DLD1 (cell line): Measurements from ENCODE around the gene TRDN.
"Not testable (repeated sequence)": the region's sequence is repeated elsewhere in the genome, so short reads cannot be mapped to it uniquely, and the experiment has no call there.

Experiments used
- in situ Hi-C: cut with HindIII; loops from 2 replicates; pipeline ENCODE4 v1.10.0; 2017; ENCODE audit warnings: low sequenced_read_pairs

TRDN gene

GRCh38 chr6:123632641-123633040 lies 4.1 kb downstream of the TRDN start:
- in situ Hi-C loops, result no loop called here

GRCh38 chr6:123629258-123629941 lies 7.3 kb downstream of the TRDN start:
- in situ Hi-C loops, result no loop called here

GRCh38 chr6:123625696-123626095 lies 11.1 kb downstream of the TRDN start:
- in situ Hi-C loops, result no loop called here

- in situ Hi-C loops, result no loop called here
These were observed 14.0 kb downstream of the TRDN start for GRCh38 chr6:123622780-123623179.

GRCh38 chr6:123619156-123619555 lies 17.6 kb downstream of the TRDN start:
- in situ Hi-C loops, result no loop called here

GRCh38 chr6:123616942-123617341 lies 19.8 kb downstream of the TRDN start:
- in situ Hi-C loops, result no loop called here

GRCh38 chr6:123616016-123616415 lies 20.7 kb downstream of the TRDN start:
- in situ Hi-C loops, result no loop called here

- in situ Hi-C loops, result no loop called here
These were observed 26.0 kb downstream of the TRDN start for GRCh38 chr6:123610779-123611178.

GRCh38 chr6:123604067-123604466 lies 32.7 kb downstream of the TRDN start:
- in situ Hi-C loops, result no loop called here

- in situ Hi-C loops, result no loop called here
These were observed 38.7 kb downstream of the TRDN start for GRCh38 chr6:123598011-123598410.

- in situ Hi-C loops, result no loop called here
These were observed 42.0 kb downstream of the TRDN start for GRCh38 chr6:123594776-123595175.

GRCh38 chr6:123592426-123592825 lies 44.3 kb downstream of the TRDN start:
- in situ Hi-C loops, result no loop called here

GRCh38 chr6:123589973-123590372 lies 46.8 kb downstream of the TRDN start:
- in situ Hi-C loops, result no loop called here

- in situ Hi-C loops, result no loop called here
These were observed 47.4 kb downstream of the TRDN start for GRCh38 chr6:123589317-123589716.

GRCh38 chr6:123588546-123588895 lies 48.2 kb downstream of the TRDN start:
- in situ Hi-C loops, result no loop called here

GRCh38 chr6:123587838-123588545 lies 48.8 kb downstream of the TRDN start:
- in situ Hi-C loops, result no loop called here

GRCh38 chr6:123587407-123587806 lies 49.3 kb downstream of the TRDN start:
- in situ Hi-C loops, result not testable (repeated sequence)

GRCh38 chr6:123580331-123580730 lies 56.4 kb downstream of the TRDN start:
- in situ Hi-C loops, result no loop called here

- in situ Hi-C loops, result no loop called here
These were observed 61.6 kb downstream of the TRDN start for GRCh38 chr6:123575188-123575587.

- in situ Hi-C loops, result no loop called here
These were observed 65.7 kb downstream of the TRDN start for GRCh38 chr6:123570813-123571684.

- in situ Hi-C loops, result no loop called here
These were observed 67.2 kb downstream of the TRDN start for GRCh38 chr6:123569575-123569974.

GRCh38 chr6:123565529-123565928 lies 71.2 kb downstream of the TRDN start:
- in situ Hi-C loops, result no loop called here
